ENCODE data around the gene GRID1.

The GRID1 gene

GRCh38 chr10:85682621-85683020, 684.0 kb downstream of the GRID1 start:
- no peak overlapping the region for H3K4me3 ChIP-seq (ENCODE audit: low read depth, low read length)
- no peak for TF ChIP-seq CTCF (conservative IDR thresholded peaks at IDR 0.05; ENCODE audit: low read depth, low read length)
- DNase-seq (ENCODE audit: low read depth), result no peak

- H3K4me3 ChIP-seq (ENCODE audit: low read depth, low read length), result no peak overlapping the region
- TF ChIP-seq CTCF (conservative IDR thresholded peaks at IDR 0.05; ENCODE audit: low read depth, low read length), result no peak
- DNase-seq (ENCODE audit: low read depth), result no peak
Measured at GRCh38 chr10:85679710-85680109, 686.9 kb downstream of the GRID1 start.

GRCh38 chr10:85679061-85679460, 687.5 kb downstream of the GRID1 start:
- no peak for DNase-seq (ENCODE audit: low read depth)
- H3K4me3 ChIP-seq (ENCODE audit: low read depth, low read length), result no peak overlapping the region
- no peak for TF ChIP-seq CTCF (conservative IDR thresholded peaks at IDR 0.05; ENCODE audit: low read depth, low read length)

- H3K4me3 ChIP-seq (ENCODE audit: low read depth, low read length), result no peak overlapping the region
- no peak for TF ChIP-seq CTCF (conservative IDR thresholded peaks at IDR 0.05; ENCODE audit: low read depth, low read length)
- DNase-seq (ENCODE audit: low read depth), result no peak
Measured at GRCh38 chr10:85674851-85675250, 691.7 kb downstream of the GRID1 start.

- no peak overlapping the region for H3K4me3 ChIP-seq (ENCODE audit: low read depth, low read length)
- TF ChIP-seq CTCF (conservative IDR thresholded peaks at IDR 0.05; ENCODE audit: low read depth, low read length), result no peak
- no peak for DNase-seq (ENCODE audit: low read depth)
Measured at GRCh38 chr10:85673270-85673669, 693.3 kb downstream of the GRID1 start.

GRCh38 chr10:85671530-85671929, 695.1 kb downstream of the GRID1 start:
- TF ChIP-seq CTCF (conservative IDR thresholded peaks at IDR 0.05; ENCODE audit: low read depth, low read length), result no peak
- H3K4me3 ChIP-seq (ENCODE audit: low read depth, low read length), result no peak overlapping the region
- DNase-seq (ENCODE audit: low read depth), result no peak

- no peak for DNase-seq (ENCODE audit: low read depth)
- TF ChIP-seq CTCF (conservative IDR thresholded peaks at IDR 0.05; ENCODE audit: low read depth, low read length), result no peak
- H3K4me3 ChIP-seq (ENCODE audit: low read depth, low read length), result no peak overlapping the region
Measured at GRCh38 chr10:85668522-85668921, 698.1 kb downstream of the GRID1 start.

Data from choroid plexus epithelial cell (primary cell).